Renal pelvis (tissue), 4 donors: ENCODE data around the gene TUSC2. TPM values are rescaled to one million over a fixed set of nuclear protein-coding genes. Genes with fewer than 3 reads are reported as not detected.

Experiments
- DNase-seq: peaks from one replicate; pipeline ENCODE4 v3.0.0-alpha.2; 2013
- polyA plus RNA-seq, 3 donors: library from polyadenylated mRNA; unstranded; fragments of 120-200 nt; gene quantifications; one replicate each; pipeline ENCODE4 v1.2.1, GENCODE V29; 2013; ENCODE audit not compliant: insufficient read length in 3 of 3

Gene TUSC2
- polyA plus RNA-seq, 3 donors = 23.8 to 29.8 (median 28.0) TPM

GRCh38 chr3:50358355-50358910 is 30.4 kb upstream of the TUSC2 start:
- DNase-seq = no peak

- no peak for DNase-seq
Measured at GRCh38 chr3:50357481-50357880, 29.5 kb upstream of the TUSC2 start.

GRCh38 chr3:50356553-50356952 is 28.5 kb upstream of the TUSC2 start:
- no peak for DNase-seq

DNA sequence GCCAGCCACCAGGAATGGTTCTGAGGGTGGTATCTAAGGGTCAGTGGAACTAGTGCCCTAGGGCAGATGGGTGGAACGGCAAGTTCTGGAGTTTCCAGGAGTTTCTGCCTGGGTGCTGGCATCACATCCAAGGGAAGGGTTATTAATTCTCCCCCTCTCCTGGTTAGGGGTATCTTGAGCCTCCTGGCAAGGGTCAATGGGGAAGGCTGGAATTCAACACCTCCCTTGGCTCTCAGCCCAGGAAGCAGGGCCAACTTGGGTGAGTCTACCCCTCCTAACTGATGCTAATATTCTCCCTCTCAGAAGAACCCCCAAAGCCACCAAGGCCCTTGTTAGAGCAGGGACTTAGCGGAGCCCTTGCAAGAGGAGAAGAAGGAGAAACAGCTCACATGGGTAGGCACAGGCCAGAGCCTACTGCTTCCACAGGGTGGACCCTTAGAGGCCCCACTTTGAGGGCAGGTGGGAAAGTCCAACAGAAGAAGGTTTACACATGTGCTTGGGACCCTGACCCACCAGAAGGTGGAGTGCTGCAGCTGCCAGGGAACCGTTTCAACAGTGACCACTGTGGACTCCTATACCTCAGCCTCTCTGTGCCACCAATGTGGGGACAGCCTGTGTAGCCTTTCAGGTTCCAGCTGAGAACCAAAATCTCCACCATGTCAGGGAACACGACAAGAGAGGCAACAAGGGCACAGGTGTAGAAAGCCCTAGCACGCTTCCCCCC is 28.0 kb upstream of the TUSC2 start:
- no peak for DNase-seq

DNA sequence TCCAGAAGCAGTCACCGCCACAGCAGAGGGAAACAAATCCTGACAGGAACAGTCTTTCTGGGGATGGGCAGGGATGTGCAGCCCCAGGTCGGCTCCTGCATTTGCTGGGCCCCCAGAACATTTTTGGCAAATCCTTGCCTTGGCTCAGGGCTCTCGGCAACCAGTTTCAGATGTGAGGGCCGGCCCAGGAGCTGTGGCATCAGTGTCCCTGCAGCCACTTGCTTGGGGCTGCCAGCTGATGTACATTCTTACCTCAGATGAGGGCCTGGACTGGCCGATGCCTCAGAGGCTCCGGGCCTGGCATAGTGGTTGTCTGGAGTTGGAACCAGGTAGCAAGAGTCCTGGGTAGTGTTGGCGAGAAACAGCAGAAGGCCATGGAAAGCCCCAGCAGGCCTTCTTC is 26.8 kb upstream of the TUSC2 start:
- DNase-seq = no peak

DNA sequence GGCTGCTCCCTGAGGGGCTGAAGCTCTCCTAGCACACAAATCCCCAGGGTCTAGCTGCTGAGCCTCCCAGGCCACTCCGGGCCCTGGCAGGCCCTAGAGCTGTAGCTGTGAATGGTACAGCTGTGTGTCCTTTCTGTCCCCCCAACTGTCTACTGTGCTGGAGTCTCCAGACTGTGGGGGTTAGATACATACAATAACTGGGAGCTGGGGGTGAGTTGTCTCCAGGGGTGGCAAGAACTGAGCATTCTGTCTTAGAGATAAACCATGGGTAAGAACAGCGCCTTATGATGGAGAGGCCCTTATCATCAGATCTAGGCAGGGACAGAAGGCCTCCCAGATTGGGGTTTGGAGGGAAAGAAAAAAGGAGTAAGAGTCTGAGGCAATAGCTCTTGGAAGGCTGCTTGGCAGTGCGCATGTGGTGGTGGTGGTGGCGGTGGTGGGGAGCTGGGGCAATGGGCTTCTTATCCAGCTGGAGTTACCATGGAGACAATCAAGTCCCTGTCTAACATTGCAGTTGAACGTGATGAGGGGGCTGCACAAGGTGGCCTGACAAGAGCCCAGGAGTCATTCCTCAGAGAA is 26.3 kb upstream of the TUSC2 start:
- DNase-seq = no peak

DNA sequence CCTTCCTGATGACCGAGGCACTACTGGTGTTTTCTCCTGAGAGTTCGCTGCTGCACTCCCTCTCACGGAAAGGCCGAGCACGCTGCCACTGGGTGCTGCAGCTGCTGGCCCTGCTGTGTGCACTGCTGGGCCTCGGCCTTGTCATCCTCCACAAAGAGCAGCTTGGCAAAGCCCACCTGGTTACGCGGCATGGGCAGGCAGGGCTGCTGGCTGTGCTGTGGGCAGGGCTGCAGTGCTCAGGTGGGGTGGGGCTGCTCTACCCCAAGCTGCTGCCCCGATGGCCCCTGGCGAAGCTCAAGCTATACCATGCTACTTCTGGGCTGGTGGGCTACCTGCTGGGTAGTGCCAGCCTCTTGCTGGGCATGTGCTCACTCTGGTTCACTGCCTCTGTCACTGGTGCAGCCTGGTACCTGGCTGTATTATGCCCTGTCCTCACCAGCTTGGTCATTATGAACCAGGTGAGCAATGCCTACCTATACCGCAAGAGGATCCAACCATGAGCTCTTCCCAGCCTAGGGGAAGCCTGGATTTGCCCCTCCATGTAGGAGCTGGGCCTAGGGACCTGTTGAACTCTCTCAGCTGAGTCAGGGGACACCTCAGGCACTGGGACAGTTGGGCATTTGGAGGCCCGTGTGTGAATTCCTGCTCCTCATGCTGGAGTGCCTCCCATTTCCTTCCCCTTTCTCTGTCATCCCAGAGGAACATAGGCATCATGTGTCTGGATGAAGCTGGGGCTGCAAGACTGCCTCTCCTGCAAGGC is 25.4 kb upstream of the TUSC2 start:
- DNase-seq = no peak

DNA sequence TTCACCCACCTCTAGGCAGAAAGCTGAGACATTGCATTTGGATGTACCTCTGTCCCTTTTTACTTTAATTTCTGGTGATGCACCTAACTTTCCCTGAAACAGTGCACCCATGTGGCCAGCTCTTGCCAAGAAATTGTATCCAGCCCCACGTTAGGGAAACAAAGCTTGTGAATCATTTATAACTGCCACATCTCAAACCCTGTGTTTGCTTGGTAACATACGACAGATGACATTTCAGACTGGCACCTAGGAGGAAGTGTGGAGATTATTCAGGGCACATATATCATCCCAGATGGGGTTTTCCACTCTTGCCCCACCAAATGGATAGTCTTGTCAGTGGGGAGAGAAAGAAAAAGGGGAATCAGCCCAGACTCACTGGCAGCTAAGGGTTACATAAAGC is 24.8 kb upstream of the TUSC2 start:
- no peak for DNase-seq

DNA sequence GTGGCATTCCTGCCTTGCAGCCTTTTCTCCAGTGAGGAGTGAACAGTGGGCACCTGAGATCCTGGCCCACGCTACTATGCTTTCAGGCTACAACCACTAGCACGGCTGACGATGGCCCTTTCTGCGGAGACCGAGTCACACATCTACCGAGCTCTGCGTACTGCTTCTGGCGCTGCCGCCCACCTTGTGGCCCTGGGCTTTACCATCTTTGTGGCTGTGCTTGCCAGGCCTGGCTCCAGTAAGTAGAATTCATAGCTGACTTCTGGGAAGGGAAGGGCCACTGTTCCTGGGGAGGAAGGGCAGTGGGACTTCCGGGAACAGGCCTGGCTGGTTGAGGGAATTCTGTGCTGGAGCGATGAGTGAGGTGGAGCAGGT is 23.3 kb upstream of the TUSC2 start:
- no peak for DNase-seq

DNA sequence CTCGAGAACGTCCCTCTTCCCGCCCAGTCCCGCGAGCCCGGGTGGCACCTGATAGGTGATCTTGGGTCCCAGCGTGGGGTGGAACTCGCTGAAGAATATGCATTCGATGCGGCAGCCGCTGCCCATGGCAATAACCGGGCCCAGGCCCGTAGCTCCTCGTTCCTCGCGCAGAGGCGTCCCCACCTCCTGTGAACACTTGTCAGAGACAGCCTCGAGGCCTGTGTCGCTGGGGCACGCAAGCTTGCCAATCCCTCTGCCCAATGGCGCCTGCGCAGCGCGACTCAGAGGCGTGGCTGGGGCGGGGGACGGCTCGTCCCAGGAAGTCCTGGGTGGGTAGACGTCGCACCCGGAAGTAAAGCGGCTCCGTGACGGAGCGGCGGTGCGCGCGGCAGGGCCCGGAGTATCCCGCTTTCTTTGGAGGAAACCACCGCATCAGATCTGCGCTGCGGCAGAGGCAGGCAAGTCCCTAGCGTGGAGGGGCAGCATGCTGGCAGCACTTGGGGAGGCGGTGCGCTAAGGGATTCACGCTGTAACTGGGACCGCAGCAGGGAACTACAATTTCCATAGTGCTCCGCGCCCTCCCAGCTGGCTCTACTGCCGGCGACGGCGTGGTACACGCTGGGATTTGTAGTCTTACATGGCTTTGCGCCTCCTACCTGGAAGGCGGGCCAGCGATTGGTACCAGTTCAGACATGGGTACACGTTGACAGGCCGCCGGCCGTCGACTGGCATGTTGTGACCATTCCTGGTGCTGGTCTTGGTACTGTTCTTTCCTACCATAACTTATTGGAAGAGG is 22.7 kb upstream of the TUSC2 start, which contains the start of the genes CYB561D2 and NPRL2:
Gene CYB561D2 (plus strand): TSS at position 336 of the 796 bp plus-strand sequence. CDS start 572 bp downstream, outside the sequence.
Gene NPRL2 (minus strand): TSS at position 249 of the 796 bp plus-strand sequence. CDS start 123 bp downstream, at position 126.
- peak; percentile 92 for DNase-seq

DNA sequence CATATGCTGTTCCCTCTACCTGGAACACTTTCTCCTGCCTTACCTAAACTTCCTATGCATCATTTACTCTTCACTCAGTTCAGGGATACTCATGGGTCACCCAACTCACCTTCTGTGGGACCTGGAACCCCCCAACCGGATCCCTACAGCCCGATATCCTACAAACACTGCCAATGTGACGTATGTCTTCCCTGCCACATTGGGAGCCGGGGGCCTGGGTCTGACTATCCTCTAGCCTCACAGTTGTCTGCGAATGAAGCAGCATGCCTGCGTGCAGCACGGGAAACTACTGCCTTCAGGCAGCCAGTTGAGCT is 22.1 kb upstream of the TUSC2 start:
- no peak for DNase-seq

GRCh38 chr3:50347187-50347813 is 19.3 kb upstream of the TUSC2 start:
- no peak for DNase-seq

- DNase-seq = no peak
Measured at GRCh38 chr3:50345586-50346234, 17.7 kb upstream of the TUSC2 start, which contains the start of gene ZMYND10. ZMYND10 (minus strand) TSS chr3:50345732; CDS start chr3:50345579, 153 bp downstream.

DNA sequence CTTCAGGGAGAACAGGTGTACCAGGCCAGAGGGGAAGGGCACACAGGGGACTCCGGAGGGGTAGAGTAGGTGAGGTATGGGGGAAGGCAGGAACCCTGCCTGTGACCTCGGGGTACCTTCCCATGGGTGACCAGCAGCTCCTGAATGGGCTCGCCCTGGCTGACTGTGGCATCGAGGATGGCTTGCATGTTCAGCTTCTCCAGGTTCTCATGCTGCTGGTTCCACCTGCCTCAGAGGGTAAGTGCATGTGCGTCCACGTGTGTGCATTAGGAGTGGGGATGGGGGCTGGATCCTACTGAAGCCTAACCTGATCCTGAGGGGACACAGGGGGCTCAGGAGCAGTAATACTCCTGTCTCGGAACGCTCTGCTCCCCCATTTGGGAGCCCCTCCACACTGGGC is 17.0 kb upstream of the TUSC2 start:
- DNase-seq = no peak

GRCh38 chr3:50342813-50343633 is 15.0 kb upstream of the TUSC2 start:
- no peak for DNase-seq

- DNase-seq = no peak
Measured at GRCh38 chr3:50341996-50342650, 14.1 kb upstream of the TUSC2 start.

- DNase-seq = no peak
Measured at GRCh38 chr3:50341537-50341936, 13.5 kb upstream of the TUSC2 start.

GRCh38 chr3:50340448-50341329 is 12.7 kb upstream of the TUSC2 start, which contains the start of gene RASSF1:
RASSF1 (minus strand) TSS chr3:50340836; CDS start chr3:50340805, 31 bp downstream.
- DNase-seq = peak; percentile 42
